DMS 273 (cell line): ENCODE data around the gene HDAC4.
A peak's percentile ranks its signal among the peaks of the same experiment; 100 is the strongest.

Experiments used
- DNase-seq: peaks from one replicate; lab custom pipeline; 2025; ENCODE audit not compliant: unreplicated experiment; lab: John Stamatoyannopoulos, UW

HDAC4 gene

GRCh38 chr2:239244625-239245024 is 156.2 kb downstream of the HDAC4 start:
- no peak for DNase-seq

DNA sequence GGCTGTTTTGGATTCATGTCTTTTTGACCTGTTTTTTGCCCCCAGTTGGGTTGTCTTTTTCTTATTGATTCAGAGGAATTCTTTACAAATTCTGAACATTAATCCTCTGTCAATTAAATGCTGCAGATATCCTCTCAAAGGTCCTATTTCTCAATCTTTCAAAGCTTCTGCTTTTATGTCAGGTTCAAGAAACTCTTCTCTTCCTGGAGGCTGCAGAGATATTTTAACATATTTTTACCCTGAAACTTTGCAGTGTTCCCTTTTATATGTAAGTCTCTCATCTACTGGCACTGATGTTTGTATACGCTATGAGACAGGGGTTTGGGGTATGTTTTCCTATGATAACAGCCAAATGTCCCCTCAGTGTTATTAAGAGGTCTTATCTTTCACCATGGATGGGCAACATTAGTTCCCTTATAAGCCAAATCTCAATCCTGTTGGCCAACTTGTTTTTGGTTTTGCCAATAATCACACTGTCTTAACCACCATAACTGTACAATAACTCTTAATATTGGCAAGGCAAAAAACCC is 159.3 kb downstream of the HDAC4 start:
- no peak for DNase-seq

DNA sequence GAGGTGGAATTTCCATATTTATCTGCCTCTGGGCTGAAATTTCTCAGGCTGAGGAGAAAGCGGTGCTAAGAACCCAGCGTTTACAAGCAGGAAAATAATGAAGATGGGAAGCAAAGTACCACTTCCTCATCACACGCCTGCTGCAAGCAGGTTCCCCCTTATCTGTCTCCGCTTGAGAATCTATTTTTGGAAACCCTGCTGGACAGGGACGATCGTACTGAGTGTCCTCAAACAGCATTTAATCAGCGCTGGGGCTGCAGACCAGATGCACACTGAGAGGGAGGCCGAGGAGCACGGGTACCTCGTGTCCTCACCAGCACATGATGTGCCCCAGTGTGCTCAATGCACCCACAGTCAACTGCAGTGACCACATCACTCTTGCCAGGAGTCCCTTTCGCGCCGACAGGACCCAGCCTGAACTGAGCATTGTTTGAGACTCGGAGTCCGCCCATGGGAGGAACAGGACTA is 160.4 kb downstream of the HDAC4 start:
- no peak for DNase-seq

GRCh38 chr2:239239607-239240413 is 161.0 kb downstream of the HDAC4 start:
- DNase-seq = no peak

GRCh38 chr2:239238839-239239606 is 161.8 kb downstream of the HDAC4 start:
- no peak for DNase-seq

- DNase-seq = no peak
These were observed 162.4 kb downstream of the HDAC4 start for GRCh38 chr2:239238381-239238780.

- DNase-seq = no peak
These were observed 164.0 kb downstream of the HDAC4 start for GRCh38 chr2:239236808-239237205.

- DNase-seq = no peak
These were observed 164.6 kb downstream of the HDAC4 start for GRCh38 chr2:239236043-239236807.

- no peak for DNase-seq
These were observed 165.5 kb downstream of the HDAC4 start for GRCh38 chr2:239235311-239235710.

- no peak for DNase-seq
These were observed 166.3 kb downstream of the HDAC4 start for GRCh38 chr2:239234191-239235175.

GRCh38 chr2:239233576-239233975 is 167.2 kb downstream of the HDAC4 start:
- DNase-seq = no peak

DNA sequence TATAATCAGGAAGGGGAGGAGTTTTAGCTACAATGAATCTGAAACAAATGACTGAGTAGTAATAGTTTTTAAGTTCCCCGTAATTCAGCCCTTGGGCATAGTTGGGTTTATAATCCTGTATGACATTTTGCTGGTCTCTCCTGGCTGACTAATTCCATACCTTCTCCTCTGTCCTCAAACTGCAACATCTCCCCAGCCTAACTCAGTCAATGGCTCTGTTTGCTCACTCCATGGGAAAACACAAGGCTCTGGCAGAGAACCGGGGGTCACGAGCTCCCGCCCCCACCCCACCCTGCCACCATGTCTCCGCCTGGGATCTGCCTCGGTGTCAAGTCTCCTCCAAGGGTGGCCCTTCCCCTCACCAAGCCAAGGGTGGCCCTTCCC is 168.6 kb downstream of the HDAC4 start:
- no peak for DNase-seq

DNA sequence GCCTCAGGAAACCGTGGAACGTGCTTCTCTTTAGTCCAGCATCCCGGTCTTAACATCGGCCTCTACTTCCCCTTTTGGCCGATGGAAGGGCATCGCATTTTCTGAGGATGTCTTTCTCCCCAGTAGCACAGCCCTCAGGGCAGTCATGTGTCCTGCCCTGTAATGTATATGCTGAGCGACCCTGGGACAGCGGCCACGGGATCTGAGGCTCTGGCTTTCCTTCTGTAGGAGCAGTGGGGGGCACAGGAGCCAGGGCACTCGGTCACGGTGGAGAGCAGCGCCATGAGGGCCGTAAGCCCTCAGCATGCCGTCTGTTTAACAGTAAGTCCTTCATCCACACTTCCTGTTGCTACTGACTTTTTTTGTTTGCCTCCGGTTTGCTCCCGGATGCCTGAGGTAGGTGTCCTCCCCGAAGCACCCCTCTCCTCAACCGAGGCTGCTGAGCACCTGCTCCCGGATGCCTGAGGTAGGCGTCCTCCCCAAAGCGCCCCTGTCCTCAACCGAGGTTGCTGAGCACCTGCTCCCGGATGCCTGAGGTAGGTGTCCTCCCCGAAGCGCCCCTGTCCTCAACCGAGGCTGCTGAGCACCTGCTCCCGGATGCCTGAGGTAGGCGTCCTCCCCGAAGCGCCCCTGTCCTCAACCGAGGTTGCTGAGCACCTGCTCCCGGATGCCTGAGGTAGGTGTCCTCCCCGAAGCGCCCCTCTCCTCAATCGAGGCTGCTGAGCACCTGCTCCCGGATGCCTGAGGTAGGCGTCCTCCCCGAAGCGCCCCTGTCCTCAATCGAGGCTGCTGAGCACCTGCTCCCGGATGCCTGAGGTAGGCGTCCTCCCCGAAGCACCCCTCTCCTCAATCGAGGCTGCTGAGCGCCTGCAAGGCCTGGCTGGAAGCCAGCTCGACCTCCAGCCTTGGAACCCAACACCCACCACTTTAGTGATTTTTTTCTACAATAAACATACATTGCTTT is 169.3 kb downstream of the HDAC4 start:
- no peak for DNase-seq

DNA sequence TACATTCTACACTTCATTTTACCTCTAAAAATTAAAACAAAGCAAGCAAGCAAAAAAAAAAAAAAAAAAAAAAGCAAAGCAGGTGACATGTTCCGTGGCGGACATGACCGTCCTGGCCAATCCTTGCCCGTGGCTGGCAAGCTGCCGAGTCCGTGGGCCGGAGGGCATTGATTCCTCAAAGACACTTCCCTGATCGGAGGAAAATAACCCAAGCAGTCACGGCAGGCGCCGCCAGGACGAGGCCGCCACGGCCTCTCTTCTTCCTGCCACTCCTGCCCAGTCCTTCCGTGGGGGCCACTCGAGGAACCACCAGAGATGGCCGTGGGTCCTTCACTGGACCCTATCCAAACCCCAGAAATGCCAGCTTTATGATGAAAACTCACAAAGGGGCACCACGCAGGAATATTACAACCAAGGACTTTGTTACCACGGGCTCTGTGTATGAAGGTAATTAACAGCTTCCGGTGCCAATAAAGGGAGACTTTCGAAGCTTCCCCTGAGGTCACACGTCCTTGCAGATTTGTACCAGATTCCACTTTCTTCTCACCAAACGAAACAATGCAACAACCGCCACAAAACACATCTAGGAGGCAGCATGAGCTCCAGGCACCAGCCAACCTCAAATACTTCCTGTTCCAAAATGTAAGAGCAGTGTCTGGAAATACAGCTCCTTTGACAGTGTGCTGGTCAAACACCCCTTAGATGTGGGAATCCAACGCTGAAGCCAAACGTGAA is 170.3 kb downstream of the HDAC4 start:
- no peak for DNase-seq

GRCh38 chr2:239229545-239230279 is 171.1 kb downstream of the HDAC4 start:
- DNase-seq = no peak

DNA sequence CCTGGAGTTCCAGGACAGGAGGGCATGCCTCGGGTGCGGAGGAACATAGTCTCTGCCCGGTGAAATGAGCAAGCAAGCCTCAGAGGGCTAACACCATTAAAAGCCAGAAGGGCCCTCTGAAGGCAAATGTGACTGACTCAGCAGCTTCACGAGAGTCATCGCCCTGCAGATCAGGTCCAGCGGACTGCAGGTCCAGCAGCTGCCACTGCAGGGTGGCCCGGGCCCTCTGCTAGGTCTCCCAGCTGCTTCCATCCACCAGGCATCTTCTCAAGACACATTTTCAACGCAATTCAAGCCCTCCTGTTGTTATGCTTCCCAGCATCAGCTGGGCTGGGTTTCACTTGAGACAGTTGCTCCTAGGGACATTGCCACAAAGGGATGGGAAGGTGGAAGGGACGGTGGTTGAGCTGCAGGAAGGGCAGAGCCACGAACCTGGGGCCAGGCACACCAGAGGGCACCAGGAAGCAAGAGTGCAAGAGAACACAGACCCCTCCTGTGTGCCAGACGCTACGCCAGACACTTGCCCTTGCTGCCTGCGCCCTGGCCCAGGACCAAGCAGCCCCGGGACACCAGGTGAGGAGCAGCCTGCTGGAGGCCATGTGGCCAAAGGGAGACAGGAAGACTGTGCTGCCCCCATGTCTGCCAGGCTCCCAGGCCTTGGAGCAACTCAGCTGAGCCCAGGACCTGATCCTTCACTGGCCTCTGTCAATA is 173.0 kb downstream of the HDAC4 start:
- DNase-seq = peak; percentile 64
